Activated naive CD8-positive, alpha-beta T cell treated with anti-CD3 and anti-CD28 coated beads for 36 hours (primary cell): ENCODE data around the gene MYL5. TPM values are rescaled to one million over a fixed set of nuclear protein-coding genes. Genes with fewer than 3 reads are reported as not detected.
"Not testable (repeated sequence)": the region's sequence is repeated elsewhere in the genome, so short reads cannot be mapped to it uniquely, and the experiment has no call there.

Source experiments
- DNase-seq: peaks from one replicate; pipeline ENCODE4 v3.0.0; 2021
- H3K27ac Mint-ChIP-seq: one replicate; pipeline ENCODE4 v1.8.0; 2022; ENCODE audit warnings: mild to moderate bottlenecking, moderate library complexity, mixed read lengths
- H3K27me3 Mint-ChIP-seq: one replicate; pipeline ENCODE4 v1.8.0; 2022; ENCODE audit warnings: mild to moderate bottlenecking, mixed read lengths
- H3K36me3 Mint-ChIP-seq: one replicate; pipeline ENCODE4 v1.8.0; 2021; ENCODE audit warnings: mild to moderate bottlenecking, mixed read lengths
- H3K4me1 Mint-ChIP-seq: one replicate; pipeline ENCODE4 v1.8.0; 2021; ENCODE audit warnings: mixed read lengths
- H3K4me3 Mint-ChIP-seq: one replicate; pipeline ENCODE4 v1.8.0; 2022; ENCODE audit warnings: mild to moderate bottlenecking, moderate library complexity, mixed read lengths
- H3K9me3 Mint-ChIP-seq: one replicate; pipeline ENCODE4 v1.8.0; 2022; ENCODE audit warnings: mixed read lengths
- total RNA-seq, 2 experiments: library from RNA; stranded (reverse); gene quantifications; one replicate each; pipeline ENCODE4 v1.2.3, GENCODE V29; 2021

The MYL5 gene
- total RNA-seq, 2 experiments from 2014 or later, result 22.7 to 22.9 TPM

DNA sequence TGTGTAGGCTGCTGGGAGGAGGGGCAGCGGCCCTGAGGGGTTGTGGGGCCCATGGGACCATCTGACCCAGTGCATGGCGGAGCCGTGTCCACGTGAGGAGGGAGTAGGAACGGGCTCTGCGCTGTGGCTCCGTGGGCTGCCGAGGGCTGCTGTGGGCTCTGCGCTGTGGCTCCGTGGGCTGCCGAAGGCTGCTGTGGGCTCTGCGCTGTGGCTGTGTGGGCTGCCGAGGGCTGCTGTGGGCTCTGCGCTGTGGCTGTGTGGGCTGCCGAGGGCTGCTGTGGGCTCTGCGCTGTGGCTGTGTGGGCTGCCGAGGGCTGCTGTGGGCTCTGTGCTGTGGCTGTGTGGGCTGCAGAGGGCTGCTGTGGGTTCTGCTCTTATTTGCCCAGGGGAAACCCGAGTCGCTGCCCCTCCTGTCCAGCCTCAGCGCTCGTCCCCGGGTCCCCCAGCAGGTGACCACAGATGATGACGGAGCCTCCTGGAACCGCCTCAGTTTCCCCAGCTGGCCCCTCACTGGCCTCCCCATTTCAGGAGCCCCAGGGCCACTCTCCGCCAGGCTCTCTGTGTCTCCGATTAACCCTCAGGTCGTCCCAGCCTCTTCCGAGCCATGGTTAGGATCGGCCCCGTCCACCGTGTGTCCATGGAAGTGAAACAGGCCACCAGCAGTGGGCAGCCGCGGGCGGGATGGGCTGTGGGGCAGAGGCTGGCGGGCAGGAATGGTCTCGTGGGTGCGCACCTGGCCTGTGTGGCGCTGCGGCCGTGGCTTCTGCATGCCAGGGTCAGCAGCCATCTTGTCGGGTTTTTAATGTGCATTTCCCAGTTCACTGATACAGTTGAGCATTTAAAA lies 51.3 kb downstream of the MYL5 start:
- H3K4me3 Mint-ChIP-seq, result no peak overlapping the region
- no peaks in the 10 kb centered on the region for H3K9me3 Mint-ChIP-seq
- no peak overlapping the region for H3K27ac Mint-ChIP-seq
- peaks cover 3% of the 10 kb centered on the region for H3K4me1 Mint-ChIP-seq
- no peaks in the 10 kb centered on the region for H3K27me3 Mint-ChIP-seq
- peaks cover 20% of the 10 kb centered on the region for H3K36me3 Mint-ChIP-seq
- no peak for DNase-seq

DNA sequence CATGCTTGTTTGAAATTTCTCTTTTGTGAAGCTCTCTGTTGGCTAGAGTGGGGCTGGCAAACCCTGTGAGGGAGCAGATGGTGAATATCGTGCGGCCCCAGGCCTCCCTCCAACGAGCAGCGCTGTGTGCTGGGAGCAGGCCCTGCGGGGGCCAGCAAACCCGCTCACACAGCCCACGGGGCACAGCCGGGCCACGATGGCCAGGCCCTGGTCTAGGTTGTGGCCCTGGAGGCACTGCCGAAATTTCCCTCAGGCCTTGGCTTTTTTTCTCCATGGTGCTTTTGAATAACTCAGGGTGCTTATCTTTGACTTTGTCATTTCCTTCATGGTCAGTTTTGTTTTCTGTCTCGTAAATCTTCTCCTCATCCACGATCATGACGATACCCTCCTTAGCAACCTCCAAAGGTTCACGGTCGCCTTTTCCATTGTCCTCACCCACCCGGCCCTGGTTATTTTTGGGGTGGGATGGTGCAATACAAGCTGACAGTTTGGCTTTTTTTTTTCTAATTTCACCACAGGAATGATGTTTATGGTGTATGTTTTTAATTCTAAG lies 52.0 kb downstream of the MYL5 start:
- Mint-ChIP-seq H3K4me1 (peaks cover 3% of the 10 kb centered on the region), H3K36me3 (peaks cover 21% of the 10 kb centered on the region), H3K9me3 (no peaks in the 10 kb centered on the region), H3K4me3 (no peak overlapping the region), H3K27ac (no peak overlapping the region), H3K27me3 (no peaks in the 10 kb centered on the region)
- DNase-seq, result no peak

DNA sequence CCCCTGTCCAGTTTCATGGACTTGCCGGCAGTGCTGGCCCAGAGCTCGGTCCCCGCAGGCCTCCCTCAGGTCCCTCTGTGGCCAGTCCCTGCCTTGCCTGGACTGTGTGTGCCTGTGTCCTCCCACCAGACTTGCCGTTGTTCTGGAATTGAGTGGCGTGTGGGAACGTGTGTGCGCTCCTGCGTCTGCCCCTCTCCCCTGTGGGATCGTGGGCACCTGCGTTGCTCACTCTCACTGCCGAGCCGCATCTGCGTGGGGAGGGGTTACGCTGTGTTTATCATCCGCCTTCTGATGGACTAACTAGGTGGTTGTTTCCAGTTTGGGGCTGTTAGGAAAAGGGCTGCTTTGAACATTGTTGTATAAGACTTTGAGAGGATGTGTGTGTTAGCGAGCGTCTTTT lies 52.5 kb downstream of the MYL5 start:
- Mint-ChIP-seq H3K27me3 (no peaks in the 10 kb centered on the region), H3K27ac (no peak overlapping the region), H3K9me3 (no peaks in the 10 kb centered on the region), H3K4me3 (no peak overlapping the region), H3K4me1 (peaks cover 3% of the 10 kb centered on the region), H3K36me3 (peaks cover 15% of the 10 kb centered on the region)
- no peak for DNase-seq

DNA sequence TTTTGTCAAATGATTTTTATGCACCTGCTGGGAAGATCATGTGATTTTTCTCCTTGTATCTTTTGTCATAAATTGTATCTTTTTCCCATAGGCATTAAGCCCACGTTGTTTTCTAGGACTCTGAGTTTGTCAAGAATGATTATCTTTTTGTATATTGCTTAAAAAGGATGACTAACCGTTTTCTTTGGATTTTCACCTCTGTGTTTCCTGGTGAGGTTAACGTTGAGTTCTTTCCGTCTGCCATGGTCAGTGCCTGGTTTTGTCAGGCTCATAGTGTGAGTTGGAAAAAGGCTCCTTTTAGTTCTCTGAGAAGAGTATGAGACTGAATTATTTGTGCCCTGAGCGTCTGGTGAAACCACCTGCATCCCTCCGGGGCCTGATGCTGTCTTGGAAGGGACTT lies 53.2 kb downstream of the MYL5 start:
- H3K4me1 Mint-ChIP-seq, result peaks cover 3% of the 10 kb centered on the region
- H3K27me3 Mint-ChIP-seq, result no peaks in the 10 kb centered on the region
- H3K27ac Mint-ChIP-seq, result no peak overlapping the region
- H3K36me3 Mint-ChIP-seq, result peaks cover 9% of the 10 kb centered on the region
- no peak for DNase-seq
- no peaks in the 10 kb centered on the region for H3K9me3 Mint-ChIP-seq
- no peak overlapping the region for H3K4me3 Mint-ChIP-seq

DNA sequence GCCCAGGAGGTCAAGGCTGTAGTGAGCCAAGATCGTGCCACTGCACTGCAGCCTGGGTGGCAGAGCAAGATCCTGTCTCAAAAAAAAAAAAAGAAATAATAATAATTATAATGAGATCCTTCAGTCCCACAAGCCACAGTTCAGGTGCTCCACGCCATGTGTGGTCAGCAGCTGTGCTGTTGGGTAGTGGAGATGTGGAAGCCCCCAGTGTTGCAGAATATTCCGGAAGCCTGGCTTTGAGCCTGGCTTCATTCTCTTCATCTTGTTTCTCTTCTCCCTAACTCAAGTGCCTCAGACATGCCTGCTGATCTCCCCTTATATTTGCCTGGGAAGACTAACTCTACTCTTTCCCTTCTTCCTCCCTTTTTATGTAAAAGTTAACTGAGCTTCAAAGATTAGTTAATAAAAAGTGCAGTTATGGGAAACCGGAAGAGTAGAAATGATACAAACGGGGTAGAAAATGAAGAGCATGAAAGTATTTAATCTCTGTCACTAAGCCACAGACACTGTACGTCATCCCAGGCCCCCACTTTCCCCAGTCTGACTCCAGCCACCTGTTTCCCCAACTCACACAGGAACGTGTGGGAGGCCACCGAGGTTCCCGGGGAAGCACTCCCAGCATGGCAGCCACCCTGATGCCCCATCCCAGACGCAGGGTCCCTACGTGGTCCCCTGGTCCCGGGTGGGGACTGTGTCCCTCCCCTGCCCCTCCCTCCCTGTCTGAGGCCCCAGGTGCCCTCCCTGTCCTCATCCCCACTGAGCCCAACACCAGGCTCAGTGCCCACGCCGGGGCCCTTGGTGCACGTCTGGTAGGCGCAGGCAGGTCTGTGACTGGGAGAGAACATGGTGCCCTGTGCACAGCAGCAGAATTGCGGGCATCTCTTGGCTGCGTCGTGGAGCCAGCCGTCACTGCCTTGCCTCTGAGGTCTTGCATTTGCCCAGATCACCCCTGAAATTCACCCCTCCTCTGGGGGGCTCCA lies 55.3 kb downstream of the MYL5 start:
- DNase-seq, result no peak
- no peak overlapping the region for H3K27ac Mint-ChIP-seq
- peaks cover 2% of the 10 kb centered on the region for H3K36me3 Mint-ChIP-seq
- H3K4me3 Mint-ChIP-seq, result no peak overlapping the region
- no peaks in the 10 kb centered on the region for H3K9me3 Mint-ChIP-seq
- H3K27me3 Mint-ChIP-seq, result no peaks in the 10 kb centered on the region
- H3K4me1 Mint-ChIP-seq, result peaks cover 3% of the 10 kb centered on the region

DNA sequence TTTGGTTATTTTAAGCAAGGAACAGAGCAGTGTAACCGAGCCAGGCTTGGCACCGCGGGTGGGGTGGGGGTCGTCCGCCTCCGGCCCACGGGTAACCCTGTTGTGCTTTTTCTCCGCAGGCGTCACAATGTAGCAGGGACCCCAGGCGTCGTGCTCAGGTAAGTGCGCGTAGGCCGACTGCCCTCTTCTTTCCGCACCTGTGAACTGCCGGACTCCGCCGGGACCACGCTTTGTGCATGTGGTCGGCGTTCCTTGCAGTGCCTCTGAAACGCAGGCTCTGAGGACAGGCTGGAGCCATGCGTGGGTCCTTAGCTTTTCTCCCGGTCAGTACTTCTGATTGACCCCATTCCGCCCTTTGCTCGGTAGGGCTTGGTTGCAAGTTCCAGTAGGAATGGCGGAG lies 56.2 kb downstream of the MYL5 start:
- peaks cover 2% of the 10 kb centered on the region for H3K36me3 Mint-ChIP-seq
- DNase-seq, result no peak
- no peaks in the 10 kb centered on the region for H3K9me3 Mint-ChIP-seq
- H3K4me1 Mint-ChIP-seq, result peaks cover 2% of the 10 kb centered on the region
- H3K27me3 Mint-ChIP-seq, result no peaks in the 10 kb centered on the region
- H3K27ac Mint-ChIP-seq, result no peak overlapping the region
- no peak overlapping the region for H3K4me3 Mint-ChIP-seq

DNA sequence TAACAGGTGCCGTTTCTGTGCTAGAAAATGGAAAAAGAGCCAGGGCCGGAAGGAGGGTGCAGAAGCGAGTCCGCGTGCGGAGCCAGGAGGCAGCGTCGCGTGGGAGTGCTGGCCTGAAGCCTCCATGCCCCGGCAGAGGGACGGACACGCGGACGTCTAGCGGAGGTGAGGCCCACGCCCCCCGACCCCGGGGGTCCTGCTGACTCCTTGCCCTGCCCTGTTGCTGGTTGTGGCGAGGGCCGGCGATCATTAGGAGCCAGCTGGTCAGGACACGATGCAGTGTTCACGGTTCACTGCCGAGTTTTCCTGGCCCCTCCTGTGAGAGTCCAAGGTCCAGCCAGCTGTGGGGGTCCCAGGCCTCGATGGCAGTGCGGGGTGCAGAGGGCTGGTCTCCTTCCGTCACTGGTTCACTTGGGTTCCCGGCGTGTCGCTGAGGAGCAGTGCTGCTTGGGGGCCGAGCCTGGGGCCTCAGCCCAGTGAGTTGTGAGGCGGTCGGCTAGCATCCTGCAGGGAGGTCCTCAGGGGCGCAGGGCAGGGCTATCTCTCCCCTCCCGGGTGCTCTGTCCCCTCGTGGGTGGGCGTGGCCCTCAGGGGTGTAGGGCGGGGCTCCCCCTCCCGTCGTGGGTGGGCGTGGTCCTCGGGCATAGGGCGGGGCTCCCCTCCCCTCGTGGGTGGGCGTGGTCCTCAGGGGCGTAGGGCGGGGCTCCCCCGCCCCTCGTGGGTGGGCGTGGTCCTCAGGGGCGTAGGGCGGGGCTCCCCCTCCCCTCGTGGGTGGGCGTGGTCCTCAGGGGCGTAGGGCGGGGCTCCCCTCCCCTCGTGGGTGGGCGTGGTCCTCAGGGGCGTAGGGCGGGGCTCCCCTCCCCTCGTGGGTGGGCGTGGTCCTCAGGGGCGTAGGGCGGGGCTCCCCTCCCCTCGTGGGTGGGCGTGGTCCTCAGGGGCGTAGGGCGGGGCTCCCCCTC lies 56.9 kb downstream of the MYL5 start:
- not testable (repeated sequence) for DNase-seq, H3K36me3 Mint-ChIP-seq, H3K27me3 Mint-ChIP-seq, H3K4me1 Mint-ChIP-seq, H3K9me3 Mint-ChIP-seq, H3K4me3 Mint-ChIP-seq, H3K27ac Mint-ChIP-seq

Other genes starting within 250 kb of the MYL5 start
- 10 to 100 TPM; 33.4 to 38.3 TPM for gene ZNF721, start 175.4 kb upstream of the MYL5 start, total RNA-seq
- gene PIGG, start 175.3 kb upstream of the MYL5 start, total RNA-seq, result 10 to 100 TPM; 40.1 to 45.1 TPM
- not detected for gene TMEM271, start 98.2 kb upstream of the MYL5 start, total RNA-seq
- 10 to 100 TPM; 12.6 to 13.9 TPM for gene PDE6B, start 49.0 kb upstream of the MYL5 start, total RNA-seq
- 100 to 1,000 TPM; 284 to 287 TPM for gene ATP5ME, start 266 bp upstream of the MYL5 start, total RNA-seq
- gene SLC49A3, start 14.6 kb downstream of the MYL5 start, total RNA-seq, result under 1 TPM; 0.38 to 0.43 TPM
- gene PCGF3, start 31.3 kb downstream of the MYL5 start, total RNA-seq, result 10 to 100 TPM; 19.7 to 21.2 TPM
- under 1 TPM in 1 of 2 experiments, not detected in 1; 0.16 TPM for gene CPLX1, start 151.6 kb downstream of the MYL5 start, total RNA-seq